HUDEP-2 (cell line): ENCODE data around the gene PLAAT2.
"Not testable (repeated sequence)": the region's sequence is repeated elsewhere in the genome, so short reads cannot be mapped to it uniquely, and the experiment has no call there.

Experiments used
- DNase-seq, 76 experiments: peaks; one replicate each; lab custom pipeline; 2025; ENCODE audit not compliant: unreplicated experiment in 76 of 76; lab: John Stamatoyannopoulos, UW

Gene PLAAT2

DNA sequence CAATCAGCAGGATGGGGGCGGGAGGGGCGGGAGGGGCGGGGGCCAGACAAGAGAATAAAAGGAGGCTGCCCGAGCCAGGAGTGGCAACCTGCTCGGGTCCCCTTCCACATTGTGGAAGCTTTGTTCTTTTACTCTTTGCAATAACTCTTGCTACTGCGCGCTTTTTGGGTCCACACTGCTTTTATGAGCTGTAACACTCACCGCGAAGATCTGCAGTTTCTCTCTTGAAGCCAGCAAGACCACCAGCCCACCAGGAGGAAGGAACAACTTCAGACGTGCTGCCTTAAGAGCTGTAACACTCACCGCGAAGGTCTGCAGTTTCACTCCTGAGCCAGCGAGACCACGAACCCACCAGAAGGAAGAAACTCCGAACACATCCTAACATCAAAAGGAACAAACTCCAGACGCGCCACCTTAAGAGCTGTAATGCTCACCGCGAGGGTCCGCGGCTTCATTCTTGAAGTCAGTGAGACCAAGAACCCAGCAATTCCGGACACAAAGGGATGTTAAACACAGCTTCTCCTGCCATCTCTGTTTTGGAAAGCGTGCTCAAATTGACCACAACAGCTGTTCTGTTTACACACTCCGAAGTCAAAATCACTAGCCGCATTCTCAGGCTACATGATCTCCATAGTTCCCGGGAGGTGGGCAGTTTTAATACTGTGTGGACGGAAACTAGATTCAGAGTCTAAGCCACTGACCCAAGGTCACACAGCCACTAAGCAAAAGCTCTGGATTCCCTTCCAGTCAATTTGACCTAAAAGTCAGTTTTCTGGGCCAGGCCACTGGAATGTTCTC is 11.9 kb downstream of the PLAAT2 start:
- no peak for DNase-seq

DNA sequence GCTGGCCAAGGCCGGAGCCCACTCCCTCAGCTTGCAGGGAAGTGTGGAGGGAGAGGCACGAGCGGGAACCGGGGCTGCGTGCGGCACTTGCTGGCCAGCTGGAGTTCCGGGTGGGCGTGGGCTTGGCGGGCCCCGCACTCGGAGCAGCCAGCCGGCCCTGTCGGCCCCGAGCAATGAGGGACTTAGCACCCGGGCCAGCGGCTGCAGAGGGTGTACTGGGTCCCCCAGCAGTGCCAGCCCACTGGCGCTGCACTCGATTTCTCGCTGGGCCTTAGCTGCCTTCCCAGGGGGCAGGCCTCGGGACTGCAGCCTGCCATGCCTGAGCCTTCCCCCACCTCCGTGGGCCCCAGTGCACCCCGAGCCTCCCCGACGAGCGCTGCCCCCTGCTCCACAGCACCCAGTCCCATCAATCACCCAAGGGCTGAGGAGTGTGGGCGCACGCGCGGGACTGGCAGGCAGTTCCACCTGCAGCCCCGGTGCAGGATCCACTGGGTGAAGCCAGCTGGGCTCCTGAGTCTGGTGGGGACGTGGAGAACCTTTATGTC is 13.0 kb downstream of the PLAAT2 start:
- DNase-seq = not testable (repeated sequence)

DNA sequence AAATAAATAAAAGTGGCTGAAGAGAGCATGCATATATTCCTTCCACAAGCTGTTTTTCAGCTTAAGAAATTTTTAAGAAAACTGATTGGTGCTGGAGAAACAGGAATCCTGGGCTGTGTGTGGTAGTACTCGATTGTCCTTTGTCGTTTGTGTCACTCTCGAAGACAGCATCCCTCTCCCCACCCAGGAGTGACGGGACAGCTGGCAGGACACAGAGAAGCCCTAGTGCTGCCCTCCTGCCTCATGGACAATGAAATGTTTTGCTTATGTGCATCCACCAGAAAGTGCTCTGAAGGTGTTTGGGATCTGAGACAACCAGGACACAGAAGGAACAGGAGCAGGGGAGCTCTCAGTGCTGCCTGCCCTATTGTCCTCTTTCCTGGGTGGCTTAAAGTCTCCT is 13.8 kb downstream of the PLAAT2 start:
- no peak for DNase-seq

DNA sequence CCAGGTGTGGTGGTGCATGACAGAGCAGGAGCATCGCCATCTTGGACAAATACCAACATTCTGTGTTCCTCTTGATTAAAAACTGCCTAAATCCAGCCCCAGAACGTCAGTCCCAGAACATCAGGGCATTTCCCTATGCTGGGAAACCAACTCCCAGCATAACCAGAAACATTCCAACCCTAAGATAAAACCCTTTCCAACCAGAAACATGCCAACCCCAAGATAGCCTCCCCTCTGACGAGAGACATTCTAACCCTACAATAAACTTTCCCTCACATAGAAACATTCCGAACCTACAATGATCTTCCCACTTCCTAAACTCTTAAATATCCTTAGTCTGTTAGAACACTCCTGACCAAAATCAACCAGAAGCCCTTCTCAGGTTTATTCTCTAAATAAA is 15.0 kb downstream of the PLAAT2 start:
- DNase-seq = no peak

DNA sequence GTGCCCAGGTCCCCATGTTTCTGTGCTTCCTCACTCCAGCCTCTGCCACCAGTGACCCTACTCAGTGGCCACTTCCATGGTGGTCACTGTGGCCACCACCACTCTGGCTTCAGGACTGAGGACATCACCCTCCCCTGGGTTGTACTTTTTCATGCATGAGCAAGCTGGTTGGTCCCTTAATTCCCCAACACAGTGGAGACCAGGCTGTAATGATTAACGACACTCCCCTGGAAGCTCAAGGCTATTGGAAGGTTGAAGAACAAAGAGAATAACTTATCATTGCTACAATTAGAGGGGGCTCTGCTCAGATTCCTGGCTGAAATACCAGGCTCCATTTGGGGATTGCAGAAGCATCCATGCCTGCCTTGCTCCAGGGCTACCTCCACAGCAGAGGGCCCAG is 16.1 kb downstream of the PLAAT2 start:
- no peak for DNase-seq

DNA sequence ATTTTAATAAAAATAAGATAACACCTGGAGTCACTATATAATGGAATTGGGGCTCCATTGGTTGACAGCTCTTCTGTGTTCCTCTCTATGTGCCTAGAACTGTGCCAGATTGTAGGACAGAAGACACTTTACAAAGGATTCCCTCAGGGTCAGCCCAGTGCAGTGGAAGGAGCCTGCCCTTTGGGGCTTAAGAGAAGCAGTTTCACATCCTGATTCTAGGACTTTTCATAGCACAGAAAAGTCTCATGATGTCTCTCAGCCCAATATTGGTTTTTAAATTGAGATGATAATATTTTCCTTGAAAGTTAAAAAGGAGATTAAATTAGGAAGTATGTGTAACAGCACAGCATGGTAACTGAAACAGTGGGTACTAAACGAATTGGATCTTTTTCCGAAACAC is 19.5 kb downstream of the PLAAT2 start:
- DNase-seq = no peak

DNA sequence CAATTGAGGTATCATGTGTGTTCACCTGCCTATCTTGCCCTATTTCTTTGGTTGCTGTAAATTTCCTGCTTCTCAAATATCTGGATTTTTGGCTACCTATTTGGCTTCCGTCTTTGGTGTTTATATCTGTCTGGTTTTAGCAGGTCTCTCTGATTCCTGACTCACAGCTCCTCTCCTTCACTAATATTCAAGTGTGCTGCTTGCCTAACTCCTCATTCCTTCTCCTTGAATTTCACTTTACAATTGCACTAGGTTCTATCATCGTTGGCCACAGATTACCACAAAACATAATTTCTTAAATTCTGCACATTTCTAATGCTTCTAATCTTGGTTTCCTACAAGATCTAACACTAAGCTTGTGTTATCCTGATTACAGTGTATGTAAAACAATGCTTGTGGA is 20.7 kb downstream of the PLAAT2 start:
- DNase-seq = not testable (repeated sequence)

DNA sequence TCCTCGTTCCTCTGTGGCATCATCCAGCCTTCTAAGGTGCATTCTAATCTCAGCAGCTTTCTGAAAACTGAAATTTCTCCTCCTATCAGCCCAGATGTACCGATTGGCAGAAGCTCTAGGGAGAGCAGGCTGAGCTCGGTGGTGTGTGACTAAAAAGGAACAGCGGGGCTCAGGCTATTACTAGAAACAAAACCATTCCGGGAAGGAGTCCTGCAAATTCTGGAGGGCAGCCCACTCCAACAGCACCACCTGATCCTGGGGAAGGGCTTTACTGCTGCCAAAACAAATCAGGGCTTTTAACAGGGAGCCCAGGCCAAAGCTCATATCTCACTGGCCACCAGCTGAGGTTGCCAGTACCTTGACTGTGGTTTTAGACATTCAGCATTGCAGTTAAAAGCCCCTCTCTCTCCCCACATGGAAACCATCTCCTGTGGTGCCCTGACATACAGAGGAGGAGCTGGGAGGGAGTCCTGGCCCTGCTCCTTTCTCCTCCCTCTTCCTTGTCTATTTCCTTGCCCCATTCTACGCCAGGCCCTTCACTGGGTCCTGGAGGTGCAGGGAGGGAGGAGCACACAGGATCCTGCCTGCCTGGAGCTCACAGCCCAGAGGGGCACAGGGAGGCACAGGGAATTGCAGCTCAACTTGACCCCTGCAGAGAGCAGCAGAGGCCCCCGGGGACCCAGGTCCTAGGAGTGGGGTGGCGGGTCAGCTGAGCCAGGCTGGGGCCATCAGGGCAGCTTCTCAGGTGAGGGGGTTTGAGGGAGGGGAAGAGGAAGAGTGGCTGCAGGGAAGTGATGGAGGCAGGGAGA is 25.7 kb downstream of the PLAAT2 start:
- no peak for DNase-seq

DNA sequence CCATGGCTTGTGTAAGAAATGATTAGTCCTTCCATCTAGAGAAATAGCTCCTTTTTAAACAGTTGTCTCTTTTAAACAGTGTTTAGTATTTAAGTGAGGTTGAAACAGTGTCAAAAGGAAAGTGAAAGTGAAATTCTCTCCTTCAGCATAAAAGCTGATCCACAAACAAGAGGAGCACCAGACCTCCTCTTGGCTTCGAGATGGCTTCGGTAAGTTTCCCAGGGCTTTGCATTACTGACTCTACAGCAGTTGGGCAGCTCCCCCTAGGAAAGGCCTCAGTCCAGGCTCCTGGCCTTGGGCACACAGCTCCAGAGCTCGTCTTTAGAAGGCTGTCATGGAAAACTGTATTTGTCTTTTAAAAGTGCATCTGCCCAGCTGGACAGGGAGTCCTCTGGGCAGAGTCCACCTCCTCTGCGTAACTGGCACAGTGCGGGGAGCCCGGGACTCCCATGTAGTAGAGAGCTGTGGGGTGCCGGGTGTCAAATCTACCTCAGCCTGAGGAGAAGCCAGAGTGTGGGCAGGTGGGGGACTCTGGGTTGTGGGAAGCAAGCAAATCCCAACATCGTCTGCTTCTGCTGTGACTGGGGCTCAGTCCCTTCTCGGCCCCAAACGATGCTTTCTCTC is 26.4 kb downstream of the PLAAT2 start, which contains the start of gene PLAAT4:
PLAAT4 (plus strand) TSS at position 140 of the 624 bp plus-strand sequence; CDS start at position 201, 61 bp downstream.
- no peak for DNase-seq

DNA sequence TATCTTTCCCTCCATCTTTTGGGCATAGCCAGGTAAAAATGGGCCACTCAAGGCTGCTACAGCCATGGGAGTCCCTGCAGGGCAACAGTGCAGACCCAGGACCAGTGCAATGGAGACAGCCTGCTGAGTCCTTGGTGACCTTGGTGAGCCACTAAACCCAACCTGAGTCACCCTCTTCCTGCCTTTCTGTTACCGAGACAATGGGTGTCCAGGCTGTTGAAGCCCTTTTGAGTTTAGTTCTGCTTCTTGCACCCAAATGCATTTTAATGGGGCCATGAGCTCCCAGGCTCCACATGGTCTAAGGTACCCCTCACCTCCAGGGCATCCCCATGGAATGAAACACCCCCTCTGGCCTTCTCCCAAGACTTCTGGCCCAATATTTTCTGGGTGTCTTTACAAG is 27.4 kb downstream of the PLAAT2 start:
- no peak for DNase-seq

DNA sequence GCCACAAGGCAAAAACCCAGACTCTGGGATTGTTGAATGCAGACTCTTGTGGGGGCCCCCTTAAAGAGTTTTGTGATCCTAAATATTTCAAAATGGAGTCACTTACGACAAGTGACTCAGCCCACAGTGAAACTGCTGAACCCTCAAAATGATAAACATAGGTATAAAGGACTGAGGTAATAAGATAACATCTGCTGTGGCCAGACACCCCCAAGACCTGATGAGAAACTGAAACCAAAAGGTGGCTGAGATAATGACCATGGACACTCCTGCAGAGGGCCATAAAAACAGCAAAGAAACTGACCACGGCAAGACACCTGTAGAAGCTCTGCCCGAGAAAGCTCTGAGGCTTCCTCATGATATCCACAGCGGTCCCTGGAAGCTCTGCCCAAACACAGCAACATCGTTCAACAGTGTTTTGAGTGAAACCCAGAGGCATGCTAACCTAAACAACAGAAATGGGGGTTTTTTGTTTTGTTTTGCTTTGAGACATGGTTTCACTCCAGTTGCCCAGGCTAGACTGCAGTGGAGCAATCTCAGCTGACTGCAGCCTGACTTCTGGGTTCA is 28.2 kb downstream of the PLAAT2 start:
- DNase-seq = no peak

DNA sequence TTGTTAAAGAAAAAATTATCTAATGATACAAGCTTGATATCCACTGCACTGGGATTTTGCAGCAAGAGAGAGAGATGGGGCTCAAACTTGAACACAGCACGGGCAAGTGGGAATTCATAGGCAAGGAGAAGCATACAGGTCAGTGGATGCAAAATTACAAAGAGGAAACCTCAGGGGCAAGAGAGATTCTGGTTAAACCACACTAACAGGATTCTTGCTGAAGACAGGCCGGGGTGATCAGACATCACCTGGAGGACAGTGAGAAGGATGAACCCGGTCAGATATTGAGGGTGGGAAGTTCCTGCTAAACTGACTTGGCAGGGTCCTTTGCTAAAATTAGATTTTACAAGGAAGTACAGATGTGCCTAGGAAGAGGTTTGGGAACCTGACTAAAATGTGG is 29.1 kb downstream of the PLAAT2 start:
- DNase-seq = no peak

DNA sequence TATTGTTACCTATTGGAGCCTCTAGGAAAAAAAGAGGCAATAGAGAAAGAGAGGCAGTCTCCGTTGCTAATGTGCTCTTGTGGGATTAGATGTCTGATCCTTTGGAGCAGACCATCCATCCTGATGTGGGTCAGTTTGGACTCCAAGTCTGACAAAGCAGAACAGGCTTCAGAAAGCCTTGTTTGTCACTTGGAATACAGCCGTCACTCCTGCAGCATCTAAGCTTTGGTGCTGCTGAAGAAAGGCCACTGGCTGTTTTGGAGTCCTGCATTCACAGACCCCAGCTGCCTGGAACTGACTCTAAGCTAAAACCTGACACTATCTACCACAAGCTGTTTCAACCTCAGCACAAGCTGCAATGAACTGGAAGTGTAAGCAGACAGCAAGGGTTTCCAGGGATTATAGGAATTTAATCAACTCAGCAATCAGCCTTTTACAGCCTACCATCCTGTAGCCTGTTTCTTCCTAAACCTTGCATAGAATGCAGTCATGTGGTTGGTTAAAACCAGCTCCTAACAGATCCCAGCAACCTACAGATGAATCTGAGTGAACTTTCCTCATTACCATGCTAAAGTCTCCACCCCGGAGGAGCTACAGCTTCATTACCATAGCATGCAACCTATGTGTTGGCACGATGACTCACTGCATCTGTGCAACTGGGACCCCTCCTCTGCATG is 30.2 kb downstream of the PLAAT2 start:
- no peak for DNase-seq

DNA sequence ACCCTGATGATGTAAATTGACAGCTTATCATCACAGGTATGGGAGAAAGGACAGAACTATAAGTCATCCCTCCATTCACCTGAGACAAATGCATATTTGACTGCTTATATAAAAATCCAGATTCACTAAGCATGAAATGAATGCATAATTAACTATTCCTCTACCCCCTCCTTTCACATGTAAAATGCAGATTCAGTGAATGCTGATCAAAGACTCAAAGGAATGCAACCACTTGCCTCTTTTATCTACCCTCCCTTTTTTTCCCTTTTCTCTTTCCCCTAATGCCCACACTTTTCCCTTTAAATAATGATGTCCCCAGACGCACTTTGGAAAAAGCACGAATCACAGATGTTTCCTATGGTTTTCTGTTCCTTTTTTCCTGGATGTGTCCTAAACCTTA is 31.1 kb downstream of the PLAAT2 start:
- DNase-seq = no peak

DNA sequence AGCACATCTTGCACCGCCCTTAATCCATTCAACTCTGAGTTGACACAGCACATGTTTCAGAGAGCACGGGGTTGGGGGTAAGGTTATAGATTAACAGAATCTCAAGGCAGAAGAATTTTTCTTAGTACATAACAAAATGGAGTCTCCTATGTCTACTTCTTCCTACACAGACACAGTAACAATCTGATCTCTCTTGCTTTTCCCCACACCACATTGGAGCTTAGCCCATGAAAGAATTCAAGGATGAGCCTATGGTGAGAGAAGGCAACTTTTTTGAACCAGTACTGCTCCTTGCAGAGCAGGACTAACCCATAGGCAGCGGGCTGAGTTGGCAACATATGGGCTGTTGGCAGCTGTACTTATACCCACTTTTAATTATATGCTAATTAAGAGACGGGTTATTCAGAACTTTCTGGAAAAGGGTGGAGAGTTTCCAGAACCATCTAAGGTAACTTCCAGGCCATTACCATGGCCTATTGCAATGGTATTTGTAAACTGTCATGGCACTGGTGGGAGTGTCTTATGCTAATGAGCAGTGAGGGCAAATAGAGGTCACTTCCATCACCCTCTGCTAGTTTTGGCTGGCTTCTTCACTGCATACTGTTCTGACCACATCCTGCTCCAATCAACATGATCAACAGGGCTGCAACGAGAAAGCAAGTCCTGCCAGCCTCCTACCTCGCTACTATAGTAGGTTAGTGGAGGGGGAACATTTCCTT is 31.9 kb downstream of the PLAAT2 start:
- DNase-seq = peak in 3 of 76 experiments; percentile 3 to 11 (median 7)

DNA sequence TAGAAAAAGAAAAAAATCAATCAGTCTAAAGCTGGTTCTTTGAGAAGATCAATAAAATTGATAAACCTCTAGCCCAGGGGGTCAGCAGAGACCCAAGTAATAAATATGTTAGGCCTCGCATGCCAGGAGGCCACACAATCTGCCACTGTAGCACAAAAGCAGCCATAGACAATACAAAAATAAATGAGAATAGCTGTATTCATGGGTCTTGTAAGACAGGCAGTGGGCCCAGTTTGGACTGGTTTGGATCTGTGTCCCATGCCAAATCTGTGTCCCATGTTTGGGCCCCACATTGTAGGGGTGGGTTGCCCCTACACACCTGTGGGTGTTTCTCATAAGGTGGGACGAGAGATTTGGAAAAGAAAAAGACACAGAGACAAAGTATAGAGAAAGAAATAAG is 33.2 kb downstream of the PLAAT2 start:
- no peak for DNase-seq

DNA sequence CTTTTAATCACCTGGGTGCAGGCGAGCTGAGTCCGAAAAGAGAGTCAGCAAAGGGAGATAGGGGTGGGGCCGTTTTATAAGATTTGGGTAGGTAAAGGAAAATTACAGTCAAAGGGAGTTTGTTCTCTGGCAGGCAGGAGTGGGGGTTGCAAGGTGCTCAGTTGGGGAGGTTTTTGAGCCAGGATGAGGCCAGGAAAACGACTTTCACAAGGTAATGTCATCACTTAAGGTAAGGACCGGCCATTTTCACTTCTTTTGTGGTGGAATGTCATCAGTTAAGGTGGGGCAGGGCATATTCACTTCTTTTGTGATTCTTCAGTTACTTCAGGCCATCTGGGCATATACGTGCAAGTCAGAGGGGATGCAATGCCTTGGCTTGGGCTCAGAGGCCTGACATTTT is 33.8 kb downstream of the PLAAT2 start:
- DNase-seq = not testable (repeated sequence)

DNA sequence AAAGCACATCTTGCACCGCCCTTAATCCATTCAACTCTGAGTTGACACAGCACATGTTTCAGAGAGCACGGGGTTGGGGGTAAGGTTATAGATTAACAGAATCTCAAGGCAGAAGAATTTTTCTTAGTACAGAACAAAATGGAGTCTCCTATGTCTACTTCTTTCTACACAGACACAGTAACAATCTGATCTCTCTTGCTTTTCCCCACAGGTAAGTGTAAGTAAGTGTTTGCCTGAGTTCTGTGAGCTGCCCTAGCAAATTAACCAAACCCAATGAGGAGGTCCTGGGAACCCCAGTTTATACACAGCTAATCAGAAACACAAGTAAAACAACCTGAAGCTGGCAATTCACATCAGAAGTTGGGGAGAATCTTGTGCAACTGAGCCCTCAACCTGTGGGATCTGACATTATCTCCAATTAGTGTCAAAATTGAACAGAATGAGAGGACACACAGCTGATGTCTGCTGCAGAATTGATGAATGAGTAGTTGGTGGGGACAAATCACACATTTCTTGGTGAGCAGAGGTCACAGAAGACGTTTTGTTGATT is 34.4 kb downstream of the PLAAT2 start:
- DNase-seq = not testable (repeated sequence)

DNA sequence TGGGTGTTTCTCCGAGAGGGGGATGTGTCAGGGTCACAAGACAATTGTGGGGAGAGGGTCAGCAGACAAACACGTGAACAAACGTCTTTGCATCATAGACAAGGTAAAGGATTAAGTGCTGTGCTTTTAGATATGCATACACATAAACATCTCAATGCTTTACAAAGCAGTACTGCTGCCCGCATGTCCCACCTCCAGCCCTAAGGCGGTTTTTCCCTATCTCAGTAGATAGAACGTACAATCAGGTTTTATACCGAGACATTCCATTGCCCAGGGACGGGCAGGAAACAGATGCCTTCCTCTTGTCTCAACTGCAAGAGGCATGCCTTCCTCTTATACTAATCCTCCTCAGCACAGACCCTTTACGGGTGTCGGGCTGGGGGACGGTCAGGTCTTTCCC is 35.0 kb downstream of the PLAAT2 start:
- DNase-seq = not testable (repeated sequence)
